GM12878 (cell line): ENCODE measurements around the gene C19orf67.

Source experiments
- JUND ChIP-seq: IDR thresholded peaks from 2 replicates; pipeline ENCODE4 v1.6.1; 2012; ENCODE audit warnings: low read depth, mild to moderate bottlenecking, low read length, improper control_type of control experiment, moderate library complexity
- POLR2A ChIP-seq: IDR thresholded peaks from 2 replicates; pipeline ENCODE4 v1.6.1; 2011; ENCODE audit warnings: low read depth, mild to moderate bottlenecking, low read length
- TF ChIP-seq, protein P1 (sequence below), 3 experiments: IDR thresholded peaks in 2 of 3; conservative IDR thresholded peaks in 1 of 3; 2 replicates each; pipeline ENCODE4 v1.5.1; 2011; ENCODE audit warnings: low read depth in 3 of 3, low read length in 3 of 3, mild to moderate bottlenecking in 3 of 3, control low read depth in 2 of 3, moderate library complexity in 2 of 3, inconsistent platforms in 1 of 3, mixed read lengths in 1 of 3; ENCODE audit not compliant: control insufficient read depth in 2 of 3, insufficient read depth in 1 of 3; ENCODE audit errors: extremely low read depth in 1 of 3

GRCh38 chr19:14116918-14117578 is 31.5 kb upstream of the C19orf67 start:
- TF ChIP-seq POLR2A (no peak), JUND (no peak)
- TF ChIP-seq, protein P1, sequence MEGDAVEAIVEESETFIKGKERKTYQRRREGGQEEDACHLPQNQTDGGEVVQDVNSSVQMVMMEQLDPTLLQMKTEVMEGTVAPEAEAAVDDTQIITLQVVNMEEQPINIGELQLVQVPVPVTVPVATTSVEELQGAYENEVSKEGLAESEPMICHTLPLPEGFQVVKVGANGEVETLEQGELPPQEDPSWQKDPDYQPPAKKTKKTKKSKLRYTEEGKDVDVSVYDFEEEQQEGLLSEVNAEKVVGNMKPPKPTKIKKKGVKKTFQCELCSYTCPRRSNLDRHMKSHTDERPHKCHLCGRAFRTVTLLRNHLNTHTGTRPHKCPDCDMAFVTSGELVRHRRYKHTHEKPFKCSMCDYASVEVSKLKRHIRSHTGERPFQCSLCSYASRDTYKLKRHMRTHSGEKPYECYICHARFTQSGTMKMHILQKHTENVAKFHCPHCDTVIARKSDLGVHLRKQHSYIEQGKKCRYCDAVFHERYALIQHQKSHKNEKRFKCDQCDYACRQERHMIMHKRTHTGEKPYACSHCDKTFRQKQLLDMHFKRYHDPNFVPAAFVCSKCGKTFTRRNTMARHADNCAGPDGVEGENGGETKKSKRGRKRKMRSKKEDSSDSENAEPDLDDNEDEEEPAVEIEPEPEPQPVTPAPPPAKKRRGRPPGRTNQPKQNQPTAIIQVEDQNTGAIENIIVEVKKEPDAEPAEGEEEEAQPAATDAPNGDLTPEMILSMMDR (IDR thresholded peaks at IDR 0.05 in 2 of 3, conservative IDR thresholded peaks at IDR 0.05 in 1 of 3; ENCODE audit: control insufficient read depth in 2 of 3, extremely low read depth in 1 of 3, insufficient read depth in 1 of 3, low read depth in 3 of 3, low read length in 3 of 3), result no peak
